Lung (tissue), 12 donors: Measurements from ENCODE around the gene ZC3H18. TPM values are rescaled to one million over a fixed set of nuclear protein-coding genes. Genes with fewer than 3 reads are reported as not detected.

Experiments used
- ATAC-seq: fragments of 200-7000 bp; cut with Tn5 transposase; one replicate; pipeline ENCODE4 v1.9.1; 2020; ENCODE audit warnings: moderate number of reproducible peaks; ENCODE audit not compliant: insufficient read depth, low FRiP score
- DNase-seq, 3 donors: peaks; one replicate each; pipeline ENCODE4 v3.0.0-alpha.2; 2013 to 2017
- H3K27ac ChIP-seq, 2 donors: one replicate each; pipeline ENCODE4 v1.5.1; 2013; ENCODE audit warnings: mild to moderate bottlenecking in 2 of 2, moderate library complexity in 2 of 2, control low read depth in 1 of 2, inconsistent platforms in 1 of 2, low read depth in 1 of 2, low read length in 1 of 2
- H3K27me3 ChIP-seq, 3 donors: one replicate each; pipeline ENCODE4 v1.5.1; 2013; ENCODE audit warnings: low read length in 2 of 3; ENCODE audit not compliant: control insufficient read depth in 3 of 3, insufficient read depth in 3 of 3
- H3K36me3 ChIP-seq, 4 donors: one replicate each; pipeline ENCODE4 v1.5.1; 2013; ENCODE audit warnings: low read length in 4 of 4, mild to moderate bottlenecking in 1 of 4, moderate library complexity in 1 of 4; ENCODE audit not compliant: control insufficient read depth in 4 of 4, insufficient read depth in 4 of 4
- H3K4me1 ChIP-seq, 5 donors: one replicate each; pipeline ENCODE4 v1.5.1; 2013; ENCODE audit warnings: low read length in 5 of 5, mild to moderate bottlenecking in 2 of 5, moderate library complexity in 1 of 5; ENCODE audit not compliant: control insufficient read depth in 5 of 5, insufficient read depth in 5 of 5
- H3K4me3 ChIP-seq: one replicate; pipeline ENCODE4 v1.5.1; 2013; ENCODE audit warnings: mild to moderate bottlenecking, control low read depth, moderate library complexity
- H3K9ac ChIP-seq, 2 donors: one replicate each; pipeline ENCODE4 v1.5.1; 2013; ENCODE audit warnings: low read length in 2 of 2, control low read depth in 1 of 2; ENCODE audit not compliant: insufficient read depth in 1 of 2
- H3K9me3 ChIP-seq, 4 donors: one replicate each; pipeline ENCODE4 v1.5.1; 2013; ENCODE audit warnings: low read length in 3 of 4, mild to moderate bottlenecking in 1 of 4, moderate library complexity in 1 of 4; ENCODE audit not compliant: control insufficient read depth in 4 of 4, insufficient read depth in 3 of 4
- WGBS, 2 donors: extraction: QIAGEN DNeasy Blood & Tissue Kit; methylation state at CpG; one replicate each; pipeline ENCODE4 v1.1.7; 2013; 5-methylcytosine and 5-hydroxymethylcytosine counted together
- polyA plus RNA-seq, 2 donors: library from polyadenylated mRNA; stranded (reverse); fragments of 200-250 nt; gene quantifications; one replicate each; pipeline ENCODE4 v1.2.1, GENCODE V29; 2013
- total RNA-seq, 2 donors: library from RNA; depleted of rRNA in 1 of 2; stranded (reverse); fragments of >200 nt in 1 of 2; gene quantifications; one replicate each; pipeline ENCODE4 v1.2.1, GENCODE V29; 2014 to 2021
- TF ChIP-seq, protein P1 (sequence below): IDR thresholded peaks from 2 replicates; pipeline ENCODE4 v1.5.1; 2012; ENCODE audit warnings: mild to moderate bottlenecking; ENCODE audit errors: control extremely low read depth, extremely low read depth
- donor health status: control.
- donor health status: control.
- donor health status: Bipolar disorder and iron deficiency.
- donor health status: healthy.
- donor health status: DM: yes; HTN: yes; CAD: no.

The ZC3H18 gene
- total and polyA plus RNA-seq, 4 donors: 21.2 to 44.0 (median 28.6) TPM

DNA sequence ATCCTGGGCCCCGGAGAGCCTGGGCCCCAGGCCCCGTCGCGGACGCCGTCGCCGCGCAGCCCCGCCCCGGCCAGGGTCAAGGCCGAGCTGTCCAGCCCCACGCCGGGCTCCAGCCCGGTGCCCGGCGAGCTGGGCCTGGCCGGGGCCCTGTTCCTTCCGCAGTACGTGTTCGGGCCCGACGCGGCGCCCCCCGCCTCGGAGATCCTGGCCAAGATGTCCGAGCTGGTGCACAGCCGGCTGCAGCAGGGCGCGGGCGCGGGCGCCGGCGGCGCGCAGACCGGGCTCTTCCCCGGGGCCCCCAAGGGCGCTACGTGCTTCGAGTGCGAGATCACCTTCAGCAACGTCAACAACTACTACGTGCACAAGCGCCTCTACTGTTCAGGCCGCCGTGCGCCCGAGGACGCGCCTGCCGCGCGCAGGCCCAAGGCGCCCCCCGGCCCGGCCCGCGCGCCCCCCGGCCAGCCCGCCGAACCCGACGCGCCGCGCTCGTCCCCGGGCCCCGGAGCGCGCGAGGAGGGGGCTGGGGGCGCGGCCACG is 36.8 kb upstream of the ZC3H18 start:
- no peak overlapping the region for H3K9ac ChIP-seq
- ATAC-seq: no peak
- peak overlapping the region in 1 of 2 donors; percentile 51 for H3K27ac ChIP-seq
- H3K9me3 ChIP-seq: no peaks in the 10 kb centered on the region
- H3K4me3 ChIP-seq: peak overlapping the region; percentile 52
- H3K36me3 ChIP-seq: peaks cover 0 to 5% (median 2%) of the 10 kb centered on the region in 4 donors
- TF ChIP-seq, protein P1, sequence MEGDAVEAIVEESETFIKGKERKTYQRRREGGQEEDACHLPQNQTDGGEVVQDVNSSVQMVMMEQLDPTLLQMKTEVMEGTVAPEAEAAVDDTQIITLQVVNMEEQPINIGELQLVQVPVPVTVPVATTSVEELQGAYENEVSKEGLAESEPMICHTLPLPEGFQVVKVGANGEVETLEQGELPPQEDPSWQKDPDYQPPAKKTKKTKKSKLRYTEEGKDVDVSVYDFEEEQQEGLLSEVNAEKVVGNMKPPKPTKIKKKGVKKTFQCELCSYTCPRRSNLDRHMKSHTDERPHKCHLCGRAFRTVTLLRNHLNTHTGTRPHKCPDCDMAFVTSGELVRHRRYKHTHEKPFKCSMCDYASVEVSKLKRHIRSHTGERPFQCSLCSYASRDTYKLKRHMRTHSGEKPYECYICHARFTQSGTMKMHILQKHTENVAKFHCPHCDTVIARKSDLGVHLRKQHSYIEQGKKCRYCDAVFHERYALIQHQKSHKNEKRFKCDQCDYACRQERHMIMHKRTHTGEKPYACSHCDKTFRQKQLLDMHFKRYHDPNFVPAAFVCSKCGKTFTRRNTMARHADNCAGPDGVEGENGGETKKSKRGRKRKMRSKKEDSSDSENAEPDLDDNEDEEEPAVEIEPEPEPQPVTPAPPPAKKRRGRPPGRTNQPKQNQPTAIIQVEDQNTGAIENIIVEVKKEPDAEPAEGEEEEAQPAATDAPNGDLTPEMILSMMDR: no peak
- H3K27me3 ChIP-seq: peaks cover 0 to 4% (median under 1%) of the 10 kb centered on the region in 3 donors
- peak; percentile 56 to 77 (median 74) for DNase-seq
- 36 to 60% methylated on average over 56 to 79 of the region's 79 CpGs for WGBS, 2 donors
- H3K4me1 ChIP-seq: peaks cover 0 to 14% (median 13%) of the 10 kb centered on the region in 5 donors

DNA sequence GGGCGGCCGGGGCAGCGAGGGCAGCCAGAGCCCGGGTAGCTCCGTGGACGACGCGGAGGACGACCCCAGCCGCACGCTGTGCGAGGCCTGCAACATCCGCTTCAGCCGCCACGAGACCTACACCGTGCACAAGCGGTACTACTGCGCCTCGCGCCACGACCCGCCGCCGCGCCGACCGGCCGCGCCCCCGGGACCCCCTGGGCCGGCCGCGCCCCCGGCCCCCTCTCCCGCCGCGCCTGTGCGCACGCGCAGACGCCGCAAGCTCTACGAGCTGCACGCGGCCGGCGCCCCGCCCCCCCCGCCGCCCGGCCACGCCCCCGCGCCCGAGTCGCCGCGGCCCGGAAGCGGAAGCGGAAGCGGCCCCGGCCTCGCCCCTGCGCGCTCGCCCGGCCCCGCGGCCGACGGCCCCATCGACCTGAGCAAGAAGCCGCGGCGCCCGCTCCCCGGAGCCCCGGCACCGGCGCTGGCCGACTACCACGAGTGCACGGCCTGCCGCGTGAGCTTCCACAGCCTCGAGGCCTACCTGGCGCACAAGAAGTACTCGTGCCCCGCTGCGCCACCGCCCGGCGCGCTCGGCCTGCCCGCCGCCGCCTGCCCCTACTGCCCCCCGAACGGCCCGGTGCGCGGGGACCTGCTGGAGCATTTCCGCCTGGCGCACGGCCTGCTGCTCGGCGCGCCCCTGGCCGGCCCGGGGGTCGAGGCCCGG is 36.1 kb upstream of the ZC3H18 start:
- Histone ChIP-seq H3K9me3 (peaks cover 0 to 1% (median 0%) of the 10 kb centered on the region in 4 donors), H3K9ac (no peak overlapping the region), H3K36me3 (peaks cover 0 to 5% (median 2%) of the 10 kb centered on the region in 4 donors), H3K4me1 (peaks cover 0 to 14% (median 13%) of the 10 kb centered on the region in 5 donors), H3K27ac (peak overlapping the region; percentile 87 to 94), H3K4me3 (peak overlapping the region; percentile 95), H3K27me3 (peaks cover 0 to 10% (median 5%) of the 10 kb centered on the region in 3 donors)
- DNase-seq (peak; percentile 78 to 87 (median 84)), ATAC-seq (peak; percentile 63)
- 7 to 22% methylated on average over 55 to 114 of the region's 114 CpGs for WGBS, 2 donors
- TF ChIP-seq, protein P1: no peak

DNA sequence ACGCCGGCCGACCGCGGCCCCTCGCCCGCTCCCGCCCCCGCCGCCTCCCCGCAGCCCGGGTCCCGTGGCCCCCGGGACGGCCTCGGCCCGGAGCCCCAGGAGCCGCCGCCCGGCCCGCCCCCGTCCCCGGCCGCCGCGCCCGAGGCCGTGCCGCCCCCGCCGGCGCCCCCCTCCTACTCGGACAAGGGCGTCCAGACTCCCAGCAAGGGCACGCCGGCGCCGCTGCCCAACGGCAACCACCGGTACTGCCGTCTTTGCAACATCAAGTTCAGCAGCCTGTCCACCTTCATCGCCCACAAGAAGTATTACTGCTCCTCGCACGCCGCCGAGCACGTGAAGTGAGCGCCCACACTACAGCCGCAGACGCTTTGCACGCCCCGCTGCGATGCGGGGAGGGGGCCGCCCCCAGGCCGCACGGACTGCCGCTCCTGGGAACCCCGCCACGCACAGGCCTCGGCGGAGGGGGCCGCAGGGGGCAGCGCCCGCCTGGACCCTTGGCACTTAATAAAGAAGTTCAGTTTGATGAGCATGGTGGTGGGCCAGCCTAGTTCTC is 35.5 kb upstream of the ZC3H18 start:
- peak overlapping the region; percentile 87 to 94 for H3K27ac ChIP-seq

More for the DNA sequence above, 35.5 kb upstream of the ZC3H18 start:
- peaks cover 0 to 14% (median 13%) of the 10 kb centered on the region in 5 donors for H3K4me1 ChIP-seq
- DNase-seq: no peak
- 20 to 30% methylated on average over 58 to 65 of the region's 65 CpGs for WGBS, 2 donors
- H3K9ac ChIP-seq: no peak overlapping the region
- no peak for ATAC-seq
- TF ChIP-seq, protein P1: no peak
- peak overlapping the region; percentile 95 for H3K4me3 ChIP-seq
- peaks cover 0 to 1% (median 0%) of the 10 kb centered on the region in 4 donors for H3K9me3 ChIP-seq
- H3K27me3 ChIP-seq: peaks cover 0 to 16% (median 5%) of the 10 kb centered on the region in 3 donors
- peaks cover 0 to 5% (median 2%) of the 10 kb centered on the region in 4 donors for H3K36me3 ChIP-seq
